HG02973 (cell line): Measurements from ENCODE around the gene MASP2.
A peak's percentile ranks its signal among the peaks of the same experiment; 100 is the strongest.
"Not testable (repeated sequence)": the region's sequence is repeated elsewhere in the genome, so short reads cannot be mapped to it uniquely, and the experiment has no call there.

ENCODE experiments used
- ATAC-seq: cut with Tn5 transposase; IDR thresholded peaks from one replicate; pipeline ENCODE4 v1.9.1; 2021; ENCODE audit warnings: moderate library complexity; ENCODE audit not compliant: unreplicated experiment

The MASP2 gene

DNA sequence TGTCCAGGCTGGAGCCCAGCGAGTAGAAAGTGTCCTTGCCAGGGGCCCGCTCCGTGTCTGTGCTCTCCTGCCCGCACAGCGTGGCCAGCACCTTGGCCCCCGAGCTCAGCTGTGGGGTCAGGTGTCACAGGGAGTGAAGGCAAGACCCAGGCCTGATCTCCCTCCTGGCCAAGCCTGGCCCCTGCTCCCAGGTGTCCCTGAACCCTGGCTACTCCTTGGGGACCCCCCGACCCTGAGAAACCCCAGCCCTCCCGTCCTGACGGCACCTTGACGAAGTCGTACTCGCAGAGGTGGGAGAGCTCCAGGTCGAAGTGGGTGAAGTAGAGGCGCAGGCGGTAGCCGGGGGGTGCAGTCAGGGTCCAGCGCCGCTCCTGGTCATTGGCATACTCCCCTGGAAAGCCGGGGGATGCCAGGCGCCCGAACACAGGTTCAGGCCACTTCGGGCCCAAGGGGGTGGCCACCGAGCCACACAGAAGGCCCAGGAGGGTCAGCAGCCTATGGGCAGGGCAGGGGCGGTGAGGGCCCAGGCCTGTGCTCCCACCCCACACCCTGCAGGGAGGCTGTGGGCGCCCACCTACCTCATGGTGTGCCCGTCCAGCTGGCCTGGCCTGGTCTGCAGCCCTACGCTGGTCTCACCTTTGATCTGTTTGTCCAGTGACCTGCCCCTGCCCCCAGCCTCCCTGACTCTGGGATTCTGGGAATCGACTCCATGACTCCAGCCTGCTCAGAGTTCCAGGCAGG is at the start of gene MASP2:
TSS of gene MASP2 (minus strand) at position 615 of the 741 bp plus-strand sequence. CDS start at position 583, 32 bp downstream.
- no peak for ATAC-seq

- ATAC-seq: not testable (repeated sequence)
These were observed 36.7 kb upstream of the MASP2 start for GRCh38 chr1:11083784-11084183.

GRCh38 chr1:11080931-11081330 is 33.9 kb upstream of the MASP2 start:
- ATAC-seq: no peak

DNA sequence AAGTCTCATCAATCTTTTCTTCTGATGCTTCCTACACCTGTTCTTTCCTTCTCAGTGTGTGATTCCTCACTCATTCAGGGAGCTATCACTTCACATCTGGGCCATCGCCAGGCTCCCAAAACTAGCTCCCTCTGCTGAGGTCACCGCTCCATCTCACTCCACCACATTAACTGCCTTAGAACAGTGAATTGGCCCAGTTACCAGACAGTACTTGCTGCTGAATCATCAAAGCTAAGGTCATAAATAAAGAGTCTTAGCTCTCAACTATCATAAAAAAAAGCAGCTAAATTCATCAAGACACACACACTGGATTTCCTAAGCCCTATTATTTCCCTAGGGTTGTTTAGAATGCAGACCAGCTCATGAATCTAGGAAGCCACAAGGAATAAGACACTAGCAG is 31.6 kb upstream of the MASP2 start:
- ATAC-seq: no peak

- not testable (repeated sequence) for ATAC-seq
These were observed 26.4 kb upstream of the MASP2 start for GRCh38 chr1:11073398-11073797.

DNA sequence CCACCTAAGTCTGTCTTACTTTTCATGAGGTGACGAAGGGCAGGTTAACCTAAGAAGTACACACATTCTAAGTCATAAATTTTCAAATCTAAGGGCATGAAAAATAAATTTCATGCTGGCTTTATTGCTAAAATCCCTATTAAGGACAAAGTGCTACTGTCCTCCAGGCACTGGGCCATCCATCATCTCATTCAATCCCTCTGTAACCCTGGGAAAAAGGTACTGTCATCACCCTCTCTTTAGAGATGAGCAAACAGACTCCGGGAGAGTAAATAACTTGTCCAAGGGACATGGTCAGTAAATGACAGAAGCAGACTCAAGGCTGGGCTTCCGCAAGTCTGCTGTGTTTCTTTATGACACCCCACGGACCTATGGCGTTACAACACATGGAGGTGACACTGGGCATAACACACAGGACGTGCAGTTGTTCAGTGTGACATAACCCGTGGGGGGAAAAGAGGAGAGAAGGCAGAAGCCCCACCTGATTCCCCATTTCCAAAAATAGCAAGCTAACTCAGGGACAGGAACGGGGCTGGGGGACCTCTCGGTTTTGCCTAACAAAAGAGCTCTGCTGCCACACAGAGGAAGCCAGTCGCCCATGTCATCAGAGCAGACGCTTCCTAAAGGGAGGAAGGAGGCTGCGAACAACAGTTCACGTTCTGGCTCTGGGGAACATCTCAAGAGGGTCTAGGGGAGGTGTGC is 25.3 kb upstream of the MASP2 start:
- no peak for ATAC-seq

- no peak for ATAC-seq
These were observed 24.6 kb upstream of the MASP2 start for GRCh38 chr1:11071463-11072215.

DNA sequence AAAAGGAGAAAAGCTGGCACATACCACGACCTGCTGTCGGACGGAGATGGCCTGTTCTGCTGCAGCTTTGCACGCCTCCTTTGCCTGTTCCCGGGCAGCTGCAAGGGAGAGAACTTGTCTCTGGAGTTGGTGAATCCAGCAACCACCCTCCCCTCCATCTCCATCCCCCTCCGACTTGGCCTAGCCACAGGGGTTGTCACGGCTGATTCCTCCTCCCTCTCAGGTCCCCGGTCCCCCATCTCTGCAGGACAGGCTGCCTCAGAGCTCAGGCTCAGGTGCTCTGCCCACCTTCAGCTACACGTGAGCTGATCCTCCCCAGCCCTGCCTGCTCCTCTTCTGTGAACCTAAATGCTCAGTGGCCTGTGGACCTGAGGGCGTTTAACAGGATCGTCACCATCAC is 23.8 kb upstream of the MASP2 start:
- ATAC-seq: no peak

GRCh38 chr1:11068600-11069473 is 21.8 kb upstream of the MASP2 start:
- ATAC-seq: no peak

DNA sequence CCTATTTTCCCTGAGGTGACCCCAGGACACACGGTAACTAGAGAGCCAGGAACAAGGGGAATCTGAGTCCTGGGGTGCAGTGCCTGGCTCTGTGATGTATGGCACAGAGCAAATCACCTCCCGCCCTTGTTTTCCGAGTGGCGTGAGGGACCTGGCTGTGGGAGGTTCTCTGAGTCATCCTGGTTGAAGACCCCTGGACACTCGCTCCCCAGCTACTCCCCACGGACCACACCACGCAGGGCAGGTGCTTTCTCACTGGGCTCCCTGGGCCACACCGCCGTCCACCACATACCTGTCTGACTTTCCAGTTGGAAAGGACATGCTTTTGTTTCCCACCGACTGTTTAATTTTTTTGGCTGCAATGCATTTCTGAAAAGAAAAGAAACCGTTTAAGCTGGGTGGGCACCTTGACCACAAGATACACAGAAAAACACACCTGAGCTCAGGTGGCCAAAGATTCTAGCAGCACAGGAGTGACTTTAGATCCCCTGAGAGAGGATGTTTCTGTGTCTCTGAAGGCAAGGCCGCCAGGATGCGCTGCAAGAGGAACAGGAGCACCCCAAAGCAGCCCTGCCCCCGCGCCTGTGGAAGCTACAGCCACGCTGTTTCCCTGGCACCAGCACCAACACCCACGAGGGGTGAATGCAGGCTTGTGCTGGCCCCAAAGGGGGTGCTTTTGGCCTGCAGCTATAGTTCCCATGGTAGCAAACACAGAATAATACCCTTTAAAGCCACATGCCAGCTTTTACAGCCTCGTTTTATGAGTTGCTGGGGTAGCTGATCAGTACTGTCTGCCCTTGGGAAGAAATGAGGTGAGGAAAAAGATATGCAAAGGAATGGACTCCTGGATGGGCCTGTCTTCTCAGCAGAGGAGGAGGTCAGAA is 20.9 kb upstream of the MASP2 start:
- ATAC-seq: no peak

DNA sequence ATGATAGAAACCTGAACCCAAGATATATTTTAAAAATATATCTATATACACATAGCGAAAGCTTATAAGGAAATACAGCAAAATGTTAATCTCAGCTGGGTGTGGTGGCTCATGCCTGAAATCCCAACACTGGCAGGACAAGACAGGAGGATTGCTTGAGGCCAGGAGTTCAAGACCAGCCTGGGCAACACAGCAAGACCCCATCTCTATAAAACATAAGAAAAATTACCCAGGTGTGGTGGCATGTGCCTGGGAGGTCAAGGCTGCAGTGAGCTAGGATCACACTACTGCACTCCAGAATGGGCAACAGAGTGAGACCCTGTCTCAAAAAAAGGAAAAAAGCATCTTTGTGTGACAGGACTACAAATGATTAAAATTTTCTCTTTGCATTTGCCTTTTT is 18.8 kb upstream of the MASP2 start:
- no peak for ATAC-seq

- ATAC-seq: no peak
These were observed 17.9 kb upstream of the MASP2 start for GRCh38 chr1:11064942-11065341.

GRCh38 chr1:11063937-11064537 is 17.0 kb upstream of the MASP2 start:
- not testable (repeated sequence) for ATAC-seq

DNA sequence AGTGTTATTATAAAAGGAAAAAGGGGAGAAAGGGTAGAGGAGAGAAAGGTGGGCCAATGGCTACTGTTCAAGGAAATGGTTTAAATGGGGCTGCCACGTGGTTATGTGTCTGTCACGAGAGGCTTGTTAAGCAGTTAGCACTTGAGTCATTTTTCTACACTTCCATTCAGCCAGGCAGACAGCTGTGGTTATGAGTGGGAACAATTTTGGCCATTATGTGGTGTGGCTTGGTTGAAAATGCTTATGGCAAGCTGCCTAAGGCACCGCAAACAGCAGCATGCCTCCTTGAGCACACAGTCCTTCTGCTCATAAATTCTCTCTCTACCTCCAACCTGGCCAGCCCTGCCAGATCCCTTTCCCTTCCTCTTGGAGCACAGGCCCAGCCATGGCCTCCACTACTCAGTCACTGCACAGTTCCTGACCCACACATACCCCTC is 15.9 kb upstream of the MASP2 start:
- no peak for ATAC-seq

GRCh38 chr1:11061652-11062365 is 14.8 kb upstream of the MASP2 start:
- no peak for ATAC-seq

DNA sequence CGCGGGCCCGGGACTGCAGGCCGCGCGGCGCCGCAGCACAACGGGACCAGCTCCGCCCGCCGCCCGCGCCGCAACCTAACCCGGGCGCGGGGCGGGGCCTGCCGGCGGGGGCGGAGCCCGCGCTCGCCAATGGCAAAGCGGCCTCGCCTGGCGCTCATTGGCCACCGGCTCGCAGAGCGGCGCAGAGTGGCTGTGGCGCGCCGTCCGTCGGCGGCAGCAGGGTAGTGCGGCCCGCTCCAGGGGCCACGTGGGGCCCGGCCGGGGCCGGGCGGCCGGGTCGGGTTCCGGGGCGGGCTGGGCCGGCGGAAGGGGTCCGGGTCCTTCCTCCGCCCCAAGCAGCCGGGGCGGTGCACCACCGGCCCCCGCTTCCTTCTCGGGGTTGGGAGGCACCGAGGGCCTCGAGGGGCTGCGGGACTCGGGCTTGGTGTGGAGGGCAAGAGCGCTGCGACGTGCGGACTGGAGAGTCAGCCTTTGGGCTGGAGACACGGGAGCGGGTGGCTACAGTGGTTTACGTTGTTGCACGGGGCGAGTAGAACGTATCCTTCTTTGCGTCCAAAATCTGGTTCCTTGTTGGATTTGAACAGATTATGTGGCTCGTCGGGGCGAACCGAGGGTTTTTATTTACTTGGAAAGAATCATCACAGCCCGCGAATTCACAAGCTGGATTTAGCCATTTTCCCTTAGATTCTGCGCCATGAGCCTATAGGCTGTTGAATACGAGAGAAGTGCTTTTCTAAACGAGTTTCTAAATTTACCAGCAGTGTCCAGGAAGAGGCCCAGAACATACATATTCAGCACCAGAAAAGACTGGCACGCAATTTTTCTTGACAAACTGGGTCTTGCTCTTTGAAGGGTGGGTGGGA is 13.2 kb upstream of the MASP2 start, which contains the start of gene SRM:
TSS of gene SRM (minus strand) at position 51 of the 863 bp plus-strand sequence. CDS start 75 bp downstream, outside the sequence.
- ATAC-seq: peak; percentile 89

DNA sequence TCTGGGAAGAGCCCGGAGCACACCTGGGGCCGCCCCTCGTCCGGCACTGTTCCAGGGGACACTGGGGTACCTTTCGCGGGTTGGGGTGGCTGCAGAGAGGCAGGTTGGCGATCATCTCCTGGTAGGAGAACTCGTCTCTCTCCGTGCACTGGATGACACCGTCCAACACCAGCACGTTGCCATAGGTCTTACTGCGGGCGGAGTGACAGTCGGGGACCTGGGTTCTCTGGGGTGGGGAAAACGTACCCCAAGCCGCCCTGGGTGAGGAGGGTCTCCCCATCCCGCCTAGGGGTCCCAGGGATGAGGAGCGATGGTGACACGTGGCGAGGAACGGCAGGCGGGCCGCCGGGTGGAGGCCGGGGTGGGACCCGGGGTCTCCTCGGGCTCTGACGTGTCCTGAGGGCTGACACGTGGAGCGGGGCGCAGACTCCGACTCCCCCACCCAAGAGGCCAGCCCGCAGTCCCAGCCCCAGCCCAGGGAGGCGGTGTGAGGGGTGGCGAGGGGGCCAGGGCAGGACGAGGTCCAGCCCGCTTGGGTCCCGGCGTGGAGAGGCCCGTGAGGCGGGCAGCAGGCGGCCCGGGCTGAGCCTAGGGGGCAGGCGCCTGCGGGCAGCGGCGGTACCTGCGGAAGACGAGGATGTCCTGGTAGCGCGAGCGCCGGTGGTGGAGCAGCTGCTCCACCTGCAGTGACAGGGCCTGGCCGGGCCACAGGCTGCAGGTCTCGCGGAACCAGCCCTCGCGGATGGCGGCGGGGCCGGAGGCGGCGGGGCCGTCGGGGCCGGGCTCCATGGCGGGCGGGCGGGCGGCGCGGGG is 12.3 kb upstream of the MASP2 start:
- ATAC-seq: peak; percentile 20
